Measurements from ENCODE around the gene SCN4A. TPM values are rescaled to one million over a fixed set of nuclear protein-coding genes. Genes with fewer than 3 reads are reported as not detected.
A peak's percentile ranks its signal among the peaks of the same experiment; 100 is the strongest.

Gene SCN4A
- polyA plus RNA-seq, 2 of the 4 experiments (the other 2 are of a cell fraction), result 0.03 to 0.06 TPM

GRCh38 chr17:63967953-63968352 lies 4.8 kb downstream of the SCN4A start:
- Histone ChIP-seq H3K4me2 (no peak overlapping the region), H3K27ac (no peak overlapping the region), H3K4me3 (no peak overlapping the region), H3K4me1 (no peaks in the 10 kb centered on the region), H3K9me3 (no peaks in the 10 kb centered on the region)
- FAIRE-seq (no peak), DNase-seq (ENCODE audit: low read depth in 1 of 2, low spot score in 1 of 2) (no peak), ATAC-seq (no peak)
- TF ChIP-seq RFX5 (IDR thresholded peaks at IDR 0.05) (no peak), TFCP2L1 (CRISPR knock-in tag; IDR thresholded peaks at IDR 0.05) (no peak), NPAS2 (CRISPR knock-in tag; IDR thresholded peaks at IDR 0.05; ENCODE audit: borderline replicate concordance) (no peak), HEYL (CRISPR knock-in tag; IDR thresholded peaks at IDR 0.05) (no peak), FOSL2 (IDR thresholded peaks at IDR 0.05) (no peak), FOSL2 (CRISPR knock-in tag; IDR thresholded peaks at IDR 0.05) (peak; percentile 26), EHF (CRISPR knock-in tag; IDR thresholded peaks at IDR 0.05) (no peak), MAFK (IDR thresholded peaks at IDR 0.05; ENCODE audit: partially characterized antibody) (no peak), E2F6 (IDR thresholded peaks at IDR 0.05; ENCODE audit: borderline replicate concordance, low read depth) (no peak), HOXB5 (CRISPR knock-in tag; IDR thresholded peaks at IDR 0.05) (no peak), USF2 (IDR thresholded peaks at IDR 0.05) (peak; percentile 87), GATA3 (IDR thresholded peaks at IDR 0.05; ENCODE audit: borderline replicate concordance) (no peak), RCOR1 (IDR thresholded peaks at IDR 0.05; ENCODE audit: low read depth, low read length) (no peak), NR3C1 (IDR thresholded peaks at IDR 0.05) (no peak), JUN (IDR thresholded peaks at IDR 0.05) (no peak)
- CTCF ChIA-PET, result interaction anchor here (0.8 to 4.3 kb wide), 12 partner anchors 9 to 354 kb away, joined by 3 to 29 read pairs (median 4); no protein-coding TSS in a partner anchor
- WGBS (ENCODE audit: missing lambda C conversion rate), result 75% methylated on average over 19 of the region's 19 CpGs
- POLR2A ChIA-PET, result no interaction called here

GRCh38 chr17:63966646-63967264 lies 6.0 kb downstream of the SCN4A start:
- WGBS (ENCODE audit: missing lambda C conversion rate), result 66% methylated on average over 11 of the region's 11 CpGs
- Histone ChIP-seq H3K4me3 (no peak overlapping the region), H3K4me1 (0 out of 3 replicates have a peak, but pooled peaks cover 2% of the 10 kb centered on the region), H3K9me3 (no peaks in the 10 kb centered on the region), H3K4me2 (no peak overlapping the region), H3K27ac (no peak overlapping the region)
- TF ChIP-seq CHD2 (IDR thresholded peaks at IDR 0.05; ENCODE audit: low read length, partially characterized antibody) (no peak), E2F6 (IDR thresholded peaks at IDR 0.05; ENCODE audit: borderline replicate concordance, low read depth) (no peak), JUNB (IDR thresholded peaks at IDR 0.05) (no peak), POLR2AphosphoS2 (conservative IDR thresholded peaks at IDR 0.05; ENCODE audit: low read length) (no peak), ATOH8 (CRISPR knock-in tag; IDR thresholded peaks at IDR 0.05; ENCODE audit: low read depth) (no peak), MAFK (IDR thresholded peaks at IDR 0.05; ENCODE audit: partially characterized antibody) (no peak)
- ChIA-PET POLR2A (no interaction called here), CTCF (interaction anchor here (0.6 to 4.3 kb wide), 12 partner anchors 9 to 88 kb away, joined by 3 to 29 read pairs (median 4); partner anchors contain the start of gene GH1)
- ATAC-seq, result 0 out of 6 replicates have a peak, but pooled peaks of 1 of the 2 experiments have one; percentile 25
- no peak for FAIRE-seq
- DNase-seq (ENCODE audit: low read depth in 1 of 2, low spot score in 1 of 2), result no peak

- WGBS (ENCODE audit: missing lambda C conversion rate), result 90% methylated on average over 4 of the region's 4 CpGs
- ChIA-PET CTCF (interaction anchor here (0.6 to 4.0 kb wide), 4 partner anchors 17 to 51 kb away, joined by 5 to 21 read pairs (median 12); partner anchors contain the start of genes CSHL1 and GH1), POLR2A (no interaction called here)
- Histone ChIP-seq H3K4me3 (no peak overlapping the region), H3K27ac (no peak overlapping the region), H3K4me2 (no peak overlapping the region), H3K4me1 (peaks cover 10% of the 10 kb centered on the region; the same call in 2 of the 3 replicates), H3K9me3 (no peaks in the 10 kb centered on the region)
- DNase-seq (ENCODE audit: low read depth in 1 of 2, low spot score in 1 of 2) (no peak), FAIRE-seq (peak; percentile 13), ATAC-seq (no peak)
- TF ChIP-seq CBX8 (IDR thresholded peaks at IDR 0.05) (no peak), BCL3 (IDR thresholded peaks at IDR 0.05) (no peak), CHD4 (IDR thresholded peaks at IDR 0.05; ENCODE audit: borderline replicate concordance) (no peak)
These were observed 9.6 kb downstream of the SCN4A start for GRCh38 chr17:63963123-63963522.
